Ascending aorta (tissue), 2 donors: ENCODE data around the gene MZB1. TPM values are rescaled to one million over a fixed set of nuclear protein-coding genes. Genes with fewer than 3 reads are reported as not detected.

Source experiments
- DNase-seq, 2 donors: peaks; one replicate each; pipeline ENCODE4 v3.0.0-alpha.2; 2019; ENCODE audit warnings: low spot score in 2 of 2
- H3K27ac ChIP-seq, 2 donors: fragments of 200-600 bp; sonication (generic); one replicate each; pipeline ENCODE4 v1.5.1; 2016 to 2017; ENCODE audit warnings: mild to moderate bottlenecking in 1 of 2
- H3K27me3 ChIP-seq: fragments of 200-600 bp; sonication (generic); one replicate; pipeline ENCODE4 v1.5.1; 2017
- H3K36me3 ChIP-seq, 2 donors: fragments of 200-600 bp; sonication (generic); one replicate each; pipeline ENCODE4 v1.5.1; 2016
- H3K4me1 ChIP-seq, 2 donors: fragments of 200-600 bp; sonication (generic); one replicate each; pipeline ENCODE4 v1.5.1; 2016 to 2017; ENCODE audit warnings: mild to moderate bottlenecking in 1 of 2
- H3K4me3 ChIP-seq, 2 donors: fragments of 200-600 bp; sonication (generic); one replicate each; pipeline ENCODE4 v1.5.1; 2016 to 2017; ENCODE audit warnings: mild to moderate bottlenecking in 1 of 2
- H3K9me3 ChIP-seq, 2 donors: fragments of 200-600 bp; sonication (generic); one replicate each; pipeline ENCODE4 v1.5.1; 2016
- intact Hi-C: fragments of 100-400 bp; cut with DNase I; formaldehyde crosslinking; loops from one replicate; pipeline ENCODE4 v1.15.1; 2023
- total RNA-seq: library from RNA; depleted of rRNA; stranded (reverse); fragments of >200 nt; gene quantifications from one replicate; pipeline ENCODE4 v1.1.0, GENCODE V29; 2016
- TF ChIP-seq, protein P1 (sequence below), 3 experiments: fragments of 200-600 bp in 2 of 3; fragments of 450-650 bp in 1 of 3; sonication (generic) in 2 of 3; IDR thresholded peaks; one replicate each; pipeline ENCODE4 v1.5.1; 2016 to 2019; ENCODE audit warnings: antibody characterized with exemption in 3 of 3, mild to moderate bottlenecking in 1 of 3, moderate library complexity in 1 of 3

Gene MZB1
- total RNA-seq, 1 donor from 2014 or later: 8.0 TPM

DNA sequence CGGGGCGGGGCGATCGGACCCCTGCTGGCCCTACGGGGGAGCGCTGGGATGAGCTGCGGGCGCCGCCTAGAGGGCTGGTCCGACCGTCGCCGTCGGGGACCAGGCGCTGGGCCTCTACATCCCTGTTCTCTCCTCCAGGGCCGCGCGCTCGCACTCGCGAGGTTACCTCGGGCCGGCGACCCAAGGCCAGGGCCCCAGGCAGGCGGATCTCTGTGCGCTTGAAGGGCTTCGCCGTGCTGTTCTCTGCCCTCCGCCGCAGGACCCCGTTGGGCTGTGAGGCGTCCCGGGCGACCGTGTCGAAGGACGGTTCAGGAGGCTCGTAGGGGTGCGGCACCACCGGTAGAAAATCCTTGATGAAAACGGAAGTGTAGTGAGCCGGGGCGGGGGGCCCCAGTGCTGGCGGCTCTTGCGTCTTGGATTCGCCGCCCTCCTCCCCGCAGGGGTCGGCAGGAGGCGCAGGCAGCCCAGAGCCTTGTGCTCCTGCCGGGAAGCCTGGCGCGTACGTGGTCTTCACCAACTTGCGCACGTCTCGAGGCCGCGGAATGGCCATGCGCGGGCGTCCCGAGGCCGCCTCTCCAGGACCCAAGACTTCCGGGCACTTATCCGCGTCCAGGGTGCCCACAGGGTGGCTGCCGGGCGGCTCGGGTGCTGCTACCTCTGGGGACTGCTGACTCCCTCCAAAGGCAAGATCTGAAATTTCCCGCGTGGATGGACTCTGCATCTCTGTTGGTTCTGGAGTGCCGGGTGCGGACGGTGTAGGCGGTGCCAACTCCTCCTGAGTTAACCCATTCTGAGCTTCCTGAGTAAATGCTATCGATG is 3.2 kb upstream of the MZB1 start:
- DNase-seq: peak in 1 of 2 donors; percentile 76
- no peaks in the 10 kb centered on the region for H3K27me3 ChIP-seq
- H3K9me3 ChIP-seq: no peaks in the 10 kb centered on the region
- H3K36me3 ChIP-seq: no peaks in the 10 kb centered on the region
- TF ChIP-seq, protein P1, sequence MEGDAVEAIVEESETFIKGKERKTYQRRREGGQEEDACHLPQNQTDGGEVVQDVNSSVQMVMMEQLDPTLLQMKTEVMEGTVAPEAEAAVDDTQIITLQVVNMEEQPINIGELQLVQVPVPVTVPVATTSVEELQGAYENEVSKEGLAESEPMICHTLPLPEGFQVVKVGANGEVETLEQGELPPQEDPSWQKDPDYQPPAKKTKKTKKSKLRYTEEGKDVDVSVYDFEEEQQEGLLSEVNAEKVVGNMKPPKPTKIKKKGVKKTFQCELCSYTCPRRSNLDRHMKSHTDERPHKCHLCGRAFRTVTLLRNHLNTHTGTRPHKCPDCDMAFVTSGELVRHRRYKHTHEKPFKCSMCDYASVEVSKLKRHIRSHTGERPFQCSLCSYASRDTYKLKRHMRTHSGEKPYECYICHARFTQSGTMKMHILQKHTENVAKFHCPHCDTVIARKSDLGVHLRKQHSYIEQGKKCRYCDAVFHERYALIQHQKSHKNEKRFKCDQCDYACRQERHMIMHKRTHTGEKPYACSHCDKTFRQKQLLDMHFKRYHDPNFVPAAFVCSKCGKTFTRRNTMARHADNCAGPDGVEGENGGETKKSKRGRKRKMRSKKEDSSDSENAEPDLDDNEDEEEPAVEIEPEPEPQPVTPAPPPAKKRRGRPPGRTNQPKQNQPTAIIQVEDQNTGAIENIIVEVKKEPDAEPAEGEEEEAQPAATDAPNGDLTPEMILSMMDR (IDR thresholded peaks at IDR 0.05): peak; percentile 24 to 48 (median 41)
- no peak overlapping the region for H3K27ac ChIP-seq
- H3K4me1 ChIP-seq: peaks cover 3 to 28% of the 10 kb centered on the region in 2 donors
- peak overlapping the region; percentile 59 to 65 for H3K4me3 ChIP-seq
- intact Hi-C loops: no loop called here

DNA sequence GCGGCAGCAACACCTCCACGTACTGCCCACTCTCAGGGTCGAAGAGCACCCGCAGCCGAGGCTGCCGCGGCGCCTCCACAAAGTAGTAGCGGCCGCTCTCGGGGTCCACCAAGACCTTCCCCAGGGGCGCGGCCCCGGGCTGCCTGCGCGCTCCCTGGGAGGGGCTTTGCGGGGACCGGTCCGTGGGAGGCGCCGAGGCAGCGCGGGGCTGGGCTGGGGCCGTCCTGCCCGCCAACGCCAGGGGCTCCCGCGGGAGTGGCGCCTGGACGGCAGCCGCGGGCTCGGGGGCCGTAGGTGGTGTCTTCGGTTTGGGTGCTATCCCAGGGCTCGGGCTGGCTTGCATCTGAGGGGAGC is 2.6 kb upstream of the MZB1 start:
- H3K27ac ChIP-seq: no peak overlapping the region
- H3K36me3 ChIP-seq: no peaks in the 10 kb centered on the region
- intact Hi-C loops: no loop called here
- no peaks in the 10 kb centered on the region for H3K9me3 ChIP-seq
- TF ChIP-seq, protein P1 (IDR thresholded peaks at IDR 0.05): no peak
- peak overlapping the region; percentile 59 to 65 for H3K4me3 ChIP-seq
- H3K27me3 ChIP-seq: no peaks in the 10 kb centered on the region
- DNase-seq: no peak
- H3K4me1 ChIP-seq: peaks cover 3 to 28% of the 10 kb centered on the region in 2 donors

DNA sequence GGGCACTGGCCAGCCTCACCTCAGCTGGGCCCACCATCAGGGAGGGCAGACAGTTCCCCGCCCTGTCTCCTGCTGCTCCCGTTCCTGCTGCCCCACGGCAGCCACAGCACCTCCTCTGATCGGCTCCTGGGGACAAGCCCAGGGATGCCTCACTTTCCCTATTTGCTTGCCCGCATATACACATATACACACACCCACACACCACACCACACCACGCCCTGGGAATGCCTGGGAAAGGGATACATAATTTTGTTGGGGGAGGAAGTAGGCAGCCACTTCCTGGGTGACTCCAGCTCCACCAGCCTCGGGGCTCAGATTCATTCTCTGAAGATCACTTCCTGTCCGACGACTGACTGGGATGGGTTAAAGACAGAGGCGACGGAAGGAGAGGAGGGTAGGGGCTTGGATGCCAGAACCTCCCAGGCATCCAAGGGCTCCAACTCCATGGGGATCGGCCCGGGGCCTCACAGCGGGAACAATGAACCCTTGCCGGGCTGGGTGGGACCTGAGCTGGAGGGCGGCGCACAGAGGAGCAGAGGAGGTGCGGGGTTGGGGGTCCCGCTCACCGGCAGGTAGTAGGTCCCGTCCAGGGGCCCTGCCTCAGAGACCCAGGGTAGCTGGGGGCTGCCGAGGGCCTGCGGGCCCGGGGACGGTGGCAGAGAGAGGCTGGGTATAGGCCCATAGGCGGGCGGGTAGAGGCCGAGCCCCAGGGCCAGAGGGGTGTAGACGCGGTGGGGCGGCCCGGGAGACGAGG is 2.0 kb upstream of the MZB1 start:
- Histone ChIP-seq H3K4me3 (peak overlapping the region in 1 of 2 donors; percentile 65), H3K36me3 (no peaks in the 10 kb centered on the region), H3K9me3 (no peaks in the 10 kb centered on the region), H3K4me1 (peaks cover 3 to 28% of the 10 kb centered on the region in 2 donors), H3K27ac (no peak overlapping the region), H3K27me3 (no peaks in the 10 kb centered on the region)
- no peak for DNase-seq
- TF ChIP-seq, protein P1 (IDR thresholded peaks at IDR 0.05): no peak
- intact Hi-C loops: no loop called here

DNA sequence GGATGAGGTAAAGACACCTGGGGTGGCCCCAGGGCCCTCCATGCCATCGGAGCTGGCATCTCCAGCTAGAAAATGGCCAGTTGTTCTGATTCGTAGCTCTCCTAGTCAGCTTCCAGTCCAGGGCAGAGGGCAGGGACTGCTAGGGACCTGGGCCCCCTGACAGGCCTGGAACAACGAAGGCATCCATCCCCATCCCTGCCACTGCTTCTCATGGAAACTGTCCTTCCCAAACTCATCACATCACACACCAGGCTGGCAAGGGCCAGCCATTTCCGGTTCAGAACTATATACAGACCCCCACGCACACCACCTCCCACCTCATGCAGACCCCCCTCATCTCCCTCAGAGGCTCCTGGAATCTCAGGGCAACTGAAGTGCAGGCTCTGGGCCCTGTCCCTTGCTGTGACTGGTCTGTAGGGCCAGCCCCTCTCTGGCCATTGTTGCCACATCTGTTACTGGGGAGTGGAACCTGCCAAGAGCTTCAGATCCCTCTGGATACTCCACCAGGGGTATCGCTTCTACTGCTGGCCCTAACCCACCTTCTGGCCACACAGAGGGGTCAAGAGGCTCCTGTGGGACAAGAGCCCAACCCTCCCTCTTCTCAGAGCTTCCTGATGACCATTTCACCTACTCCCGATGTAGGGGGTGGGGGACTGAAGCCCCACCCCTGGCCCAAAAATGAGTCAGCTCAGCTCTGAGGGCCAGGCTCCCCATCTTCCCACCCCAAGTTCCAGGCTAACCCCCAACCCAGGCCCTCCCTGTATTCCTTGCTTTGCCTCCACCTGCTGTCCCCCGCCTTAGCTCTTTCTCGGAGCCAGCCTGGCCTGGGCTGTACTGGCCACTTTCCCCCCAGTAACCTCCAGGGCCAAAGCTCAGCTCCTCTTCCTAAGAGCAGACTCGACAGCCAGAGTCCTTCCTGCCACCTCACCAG is 1.2 kb upstream of the MZB1 start:
- intact Hi-C loops: no loop called here
- no peaks in the 10 kb centered on the region for H3K36me3 ChIP-seq
- TF ChIP-seq, protein P1 (IDR thresholded peaks at IDR 0.05): no peak
- no peak for DNase-seq
- no peaks in the 10 kb centered on the region for H3K27me3 ChIP-seq
- no peak overlapping the region for H3K27ac ChIP-seq
- H3K4me1 ChIP-seq: peaks cover 3 to 28% of the 10 kb centered on the region in 2 donors
- H3K9me3 ChIP-seq: no peaks in the 10 kb centered on the region
- no peak overlapping the region for H3K4me3 ChIP-seq

DNA sequence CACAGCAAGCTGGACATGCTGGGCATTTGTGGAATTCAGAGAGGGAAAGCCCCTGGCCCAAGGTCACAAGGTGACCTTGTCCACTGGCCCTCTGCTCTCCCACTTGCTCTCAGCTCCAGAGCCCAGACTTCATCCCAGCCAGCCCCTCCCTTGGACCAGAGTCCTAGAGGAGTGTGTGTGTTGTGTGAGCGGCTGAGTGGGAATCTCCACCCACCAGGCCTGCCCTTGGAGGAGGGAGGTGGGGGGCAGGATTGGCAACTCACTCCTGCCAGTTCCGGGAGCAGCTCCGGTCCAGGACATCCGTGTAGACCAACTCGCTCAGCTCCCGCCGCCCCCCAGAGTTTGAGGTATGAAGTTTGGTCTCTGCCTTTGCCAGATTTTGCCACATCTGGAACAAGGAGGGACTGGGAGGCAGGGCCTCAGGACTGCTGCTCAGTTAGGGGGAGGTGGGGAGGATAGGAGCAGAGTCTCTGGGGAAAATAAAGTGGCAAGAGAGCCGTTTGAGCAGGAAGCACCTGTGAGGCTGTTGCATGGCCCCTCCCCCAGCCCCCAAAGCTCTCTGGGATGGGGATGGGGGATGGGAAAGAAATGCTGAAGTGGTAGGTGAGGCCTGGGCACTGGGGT is 1.4 kb downstream of the MZB1 start:
- Histone ChIP-seq H3K4me3 (no peak overlapping the region), H3K4me1 (peaks cover 3 to 10% of the 10 kb centered on the region in 2 donors), H3K36me3 (no peaks in the 10 kb centered on the region), H3K27me3 (no peaks in the 10 kb centered on the region), H3K9me3 (no peaks in the 10 kb centered on the region), H3K27ac (no peak overlapping the region)
- TF ChIP-seq, protein P1 (IDR thresholded peaks at IDR 0.05): no peak
- DNase-seq: no peak
- intact Hi-C loops: no loop called here
